ENCODE results near the gene FGG.

GRCh38 chr4:154609532-154609931, 2.9 kb downstream of the FGG start:
- TF ChIP-seq EZH2 (IDR thresholded peaks at IDR 0.05; ENCODE audit: insufficient read depth, poor library complexity, severe bottlenecking) (no peak), EZH2phosphoT487 (IDR thresholded peaks at IDR 0.05; ENCODE audit: insufficient read depth, low read depth) (no peak)

All from GM23248 (cell line).